H1 (cell line): ENCODE data around the gene LTBP1. TPM values are rescaled to one million over a fixed set of nuclear protein-coding genes. Genes with fewer than 3 reads are reported as not detected.

ENCODE experiments used
- ATF3 ChIP-seq: IDR thresholded peaks from 2 replicates; pipeline ENCODE4 v1.6.1; 2011; ENCODE audit warnings: low read depth, mild to moderate bottlenecking, low read length; ENCODE audit not compliant: insufficient read depth
- JUND ChIP-seq: IDR thresholded peaks from 2 replicates; pipeline ENCODE4 v1.6.1; 2011; ENCODE audit warnings: mild to moderate bottlenecking, improper control_type of control experiment, low read length
- polyA plus RNA-seq, 7 experiments: library from polyadenylated mRNA; depleted of rRNA in 3 of 7; stranded (reverse) in 5 of 7; unstranded in 2 of 7; fragments of >200 nt in 5 of 7; fragments of 200-250 nt in 2 of 7; gene quantifications; 1 replicate in 5 of 7; 2 replicates in 1 of 7; 4 replicates in 1 of 7; pipeline versions ENCODE4 v1.2.1 to v1.2.3, GENCODE V29; 2011 to 2013; ENCODE audit warnings: missing spikeins in 2 of 7, mixed read lengths in 2 of 7
- total RNA-seq: library from RNA; stranded (reverse); fragmentation: NEBNext Ultra II Directional; extraction: Animal tissue kit (Norgen Biotek cat#: 25700); gene quantifications from 2 replicates; pipeline ENCODE4 v1.2.1, GENCODE V29; 2021

The LTBP1 gene
- total and polyA plus RNA-seq, 2 of the 8 experiments (the other 6 are each of a cell fraction or from before 2014, with no cell fraction given) = 15.4 to 24.7 TPM

- TF ChIP-seq ATF3 (no peak), JUND (no peak)
- TF ChIP-seq, all 59 proteins: peak for 0
Observed at GRCh38 chr2:33337385-33337960, 390.7 kb downstream of the LTBP1 start (continued).
